Mammary epithelial cell (primary cell): ENCODE data around the gene NOXA1.

Experiments
- CTCF ChIP-seq, 2 donors: IDR thresholded peaks in 1 of 2; conservative IDR thresholded peaks in 1 of 2; 2 replicates each; pipeline ENCODE4 v1.5.1; 2011 to 2012; ENCODE audit warnings: inconsistent platforms in 2 of 2, low read length in 2 of 2, mild to moderate bottlenecking in 2 of 2, control low read depth in 1 of 2, low read depth in 1 of 2; ENCODE audit not compliant: insufficient read depth in 1 of 2; ENCODE audit errors: extremely low read depth in 1 of 2
- EZH2 ChIP-seq: IDR thresholded peaks from 2 replicates; pipeline ENCODE4 v1.6.1; 2012; ENCODE audit warnings: low read length, inconsistent platforms, borderline replicate concordance

DNA sequence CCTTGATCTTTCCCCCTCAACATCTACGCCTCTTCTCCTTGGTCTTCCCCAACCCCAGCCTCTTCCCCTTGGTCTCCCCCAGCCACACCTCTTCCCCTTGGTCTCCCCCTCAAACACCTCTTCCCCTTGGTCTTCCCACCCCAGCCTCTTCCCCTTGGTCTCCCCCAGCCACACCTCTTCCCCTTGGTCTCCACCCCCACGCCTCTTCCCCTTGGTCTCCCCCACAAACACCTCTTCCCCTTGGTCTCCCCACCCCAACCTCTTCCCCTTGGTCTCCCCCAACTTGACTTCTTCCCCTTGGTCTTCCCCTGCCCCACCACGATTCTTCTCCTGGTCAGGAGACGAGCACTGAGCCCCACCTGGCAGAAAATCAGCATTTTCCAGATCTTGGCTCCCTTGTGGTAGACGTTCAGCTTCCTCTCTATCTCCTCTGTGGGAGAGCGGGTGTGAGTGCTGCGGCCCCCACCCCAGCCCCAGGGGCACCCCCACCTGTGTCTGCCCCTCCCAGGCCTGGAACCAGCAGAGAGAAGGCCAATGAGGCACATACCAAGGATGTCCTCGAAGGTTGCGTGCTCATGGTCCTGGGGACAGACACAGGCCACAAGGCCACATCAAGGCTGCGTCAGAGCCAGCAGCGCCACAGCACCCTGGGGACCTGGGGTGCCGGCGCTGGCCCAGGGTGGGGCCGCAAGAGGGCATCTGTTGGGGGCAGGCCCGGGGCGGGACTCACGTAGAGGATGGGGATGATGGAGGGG lies 29.0 kb downstream of the NOXA1 start:
- TF ChIP-seq CTCF (conservative IDR thresholded peaks at IDR 0.05 in 1 of 2, IDR thresholded peaks at IDR 0.05 in 1 of 2; ENCODE audit: extremely low read depth in 1 of 2, insufficient read depth in 1 of 2, low read depth in 1 of 2, low read length in 2 of 2) (no peak), EZH2 (no peak)
